GM12878 (cell line): ENCODE results near the gene DRAP1. TPM values are rescaled to one million over a fixed set of nuclear protein-coding genes. Genes with fewer than 3 reads are reported as not detected.

Source experiments
- BCL11A ChIP-seq: IDR thresholded peaks from 2 replicates; pipeline ENCODE4 v1.6.1; 2011; ENCODE audit warnings: low read depth, low read length
- BRCA1 ChIP-seq: IDR thresholded peaks from 2 replicates; pipeline ENCODE4 v1.6.1; 2011; ENCODE audit warnings: low read depth, low read length, improper control_type of control experiment
- CEBPZ ChIP-seq: fragments of 150-350 bp; IDR thresholded peaks from 2 replicates; pipeline ENCODE4 v1.6.1; 2016; ENCODE audit warnings: low read depth, low read length
- CHD2 ChIP-seq: IDR thresholded peaks from 2 replicates; pipeline ENCODE4 v1.6.1; 2011; ENCODE audit warnings: low read depth, low read length, improper control_type of control experiment, borderline replicate concordance
- CREM ChIP-seq: IDR thresholded peaks from 2 replicates; pipeline ENCODE4 v1.6.1; 2014; ENCODE audit warnings: antibody characterized with exemption, low read depth
- DPF2 ChIP-seq: fragments of 450-650 bp; IDR thresholded peaks from 2 replicates; pipeline ENCODE4 v1.6.1; 2017; ENCODE audit warnings: mild to moderate bottlenecking
- E2F4 ChIP-seq: IDR thresholded peaks from 2 replicates; pipeline ENCODE4 v1.6.1; 2012; ENCODE audit warnings: low read depth, low read length, improper control_type of control experiment
- EP300 ChIP-seq, 2 experiments: fragments of 150-350 bp in 1 of 2; IDR thresholded peaks; 2 replicates each; pipeline ENCODE4 v1.6.1; 2011 to 2012; ENCODE audit warnings: low read depth in 2 of 2, low read length in 2 of 2, borderline replicate concordance in 1 of 2, improper control_type of control experiment in 1 of 2, inconsistent platforms in 1 of 2; ENCODE audit not compliant: control insufficient read depth in 1 of 2
- FOXK2 ChIP-seq: fragments of 450-650 bp; IDR thresholded peaks from 2 replicates; pipeline ENCODE4 v1.6.1; 2017; ENCODE audit warnings: mild to moderate bottlenecking, moderate library complexity
- GATAD2B ChIP-seq: fragments of 450-650 bp; conservative IDR thresholded peaks from 2 replicates; pipeline ENCODE4 v1.6.1; 2017; ENCODE audit warnings: low read depth, mild to moderate bottlenecking, moderate library complexity
- IKZF2 ChIP-seq, 2 experiments: fragments of 450-650 bp; IDR thresholded peaks; 2 replicates each; pipeline ENCODE4 v1.6.1; 2017; ENCODE audit warnings: mild to moderate bottlenecking in 2 of 2, moderate library complexity in 2 of 2
- MEF2A ChIP-seq: IDR thresholded peaks from 2 replicates; pipeline ENCODE4 v1.6.1; 2011; ENCODE audit warnings: low read depth, mild to moderate bottlenecking, low read length, moderate library complexity; ENCODE audit not compliant: insufficient read depth
- ZBTB40 ChIP-seq: fragments of 450-650 bp; IDR thresholded peaks from 2 replicates; pipeline ENCODE4 v1.6.1; 2016; ENCODE audit warnings: mild to moderate bottlenecking, moderate library complexity, borderline replicate concordance
- ZNF384 ChIP-seq: IDR thresholded peaks from 2 replicates; pipeline ENCODE4 v1.6.1; 2012; ENCODE audit warnings: low read depth, mild to moderate bottlenecking, low read length, improper control_type of control experiment, borderline replicate concordance
- ZSCAN29 ChIP-seq: fragments of 450-650 bp; IDR thresholded peaks from 2 replicates; pipeline ENCODE4 v1.6.1; 2017; ENCODE audit warnings: mild to moderate bottlenecking, moderate library complexity
- polyA plus RNA-seq, 11 experiments: library from polyadenylated mRNA; depleted of rRNA in 4 of 11; unstranded in 6 of 11; stranded (reverse) in 5 of 11; fragments of >200 nt; fragmentation: Nextera tagmentation in 4 of 11; fragmentation: Illumina TruSeq in 1 of 11; extraction: Ambion mirVana in 4 of 11; extraction: Trizol in 1 of 11; gene quantifications; 1 replicate in 1 of 11; 2 replicates in 10 of 11; pipeline versions ENCODE4 v1.2.1 to v1.2.3, GENCODE V29; 2011 to 2016; ENCODE audit warnings: inconsistent platforms in 2 of 11, missing spikeins in 2 of 11, low read depth in 1 of 11
- total RNA-seq, 4 experiments: library from RNA; depleted of rRNA in 3 of 4; stranded (reverse); fragments of >200 nt in 3 of 4; fragmentation: Illumina TruSeq in 1 of 4; extraction: Trizol in 1 of 4; gene quantifications; 2 replicates each; pipeline versions ENCODE4 v1.2.1 to v1.2.3, GENCODE V29; 2013 to 2021
- TF ChIP-seq, protein P1 (sequence below): fragments of 450-650 bp; IDR thresholded peaks from 2 replicates; pipeline ENCODE4 v1.6.1; 2017; ENCODE audit warnings: mild to moderate bottlenecking, moderate library complexity

DRAP1 gene
- total and polyA plus RNA-seq, 10 of the 15 experiments (the other 5 are each of a cell fraction or from before 2014, with no cell fraction given), result 9.4 to 163 (median 114) TPM

DNA sequence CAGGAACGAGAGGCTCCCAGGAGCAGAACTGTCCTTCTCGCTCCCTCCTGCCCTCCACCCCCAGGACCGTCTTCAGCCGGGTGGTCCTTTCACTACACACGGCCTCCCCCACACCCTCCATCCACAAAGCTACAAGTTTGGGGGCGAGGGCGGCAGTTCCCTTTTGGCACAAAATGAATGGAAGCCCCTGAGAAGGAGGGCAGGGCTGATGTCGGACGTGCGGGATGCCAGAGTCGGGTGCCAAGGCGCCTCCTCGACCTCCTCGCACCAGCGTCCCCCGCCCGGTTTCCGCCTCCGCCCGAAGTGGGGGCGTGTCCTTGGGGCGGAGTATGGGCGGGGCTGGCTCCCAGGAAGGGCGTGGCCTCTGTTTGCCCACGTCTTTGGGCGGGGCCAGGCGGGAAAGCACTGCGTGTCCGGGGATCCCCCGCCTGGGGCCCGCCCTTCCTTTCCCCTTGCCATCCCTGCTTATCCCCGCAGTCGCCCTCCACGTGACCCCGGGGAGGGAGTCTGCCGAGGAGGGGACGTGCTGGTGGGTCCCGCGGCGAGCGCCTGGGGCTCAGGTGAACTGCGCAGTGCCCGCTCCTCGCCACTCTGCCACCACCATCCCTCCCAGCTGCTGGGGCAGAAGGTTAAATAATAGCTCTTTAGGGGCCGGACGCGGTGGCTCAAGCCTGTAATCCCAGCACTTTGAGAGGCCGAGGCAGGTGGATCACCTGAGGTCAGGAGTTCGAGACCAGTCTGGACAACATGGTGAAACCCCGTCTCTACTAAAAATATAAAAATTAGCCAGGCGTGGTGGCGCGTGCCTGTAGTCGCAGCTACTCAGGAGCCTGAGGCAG, 45.7 kb upstream of the DRAP1 start (continued):
- TF ChIP-seq ZBTB40 (no peak), ZNF384 (no peak), IKZF2 (IDR thresholded peaks at IDR 0.05) (peak; percentile 68 to 73; a peak in 3 of 4 replicates), ZSCAN29 (no peak), DPF2 (no peak; the same call in none of the 2 replicates), FOXK2 (no peak), EP300 (IDR thresholded peaks at IDR 0.05; ENCODE audit: borderline replicate concordance in 1 of 2, control insufficient read depth in 1 of 2, low read depth in 2 of 2, low read length in 2 of 2) (no peak), GATAD2B (peak; percentile 73), CREM (peak; percentile 56; the same call in 1 of the 2 replicates), MEF2A (no peak), BCL11A (no peak), E2F4 (no peak), CHD2 (peak; percentile 25; the same call in 1 of the 2 replicates), CEBPZ (no peak), BRCA1 (no peak)
- TF ChIP-seq, protein P1, sequence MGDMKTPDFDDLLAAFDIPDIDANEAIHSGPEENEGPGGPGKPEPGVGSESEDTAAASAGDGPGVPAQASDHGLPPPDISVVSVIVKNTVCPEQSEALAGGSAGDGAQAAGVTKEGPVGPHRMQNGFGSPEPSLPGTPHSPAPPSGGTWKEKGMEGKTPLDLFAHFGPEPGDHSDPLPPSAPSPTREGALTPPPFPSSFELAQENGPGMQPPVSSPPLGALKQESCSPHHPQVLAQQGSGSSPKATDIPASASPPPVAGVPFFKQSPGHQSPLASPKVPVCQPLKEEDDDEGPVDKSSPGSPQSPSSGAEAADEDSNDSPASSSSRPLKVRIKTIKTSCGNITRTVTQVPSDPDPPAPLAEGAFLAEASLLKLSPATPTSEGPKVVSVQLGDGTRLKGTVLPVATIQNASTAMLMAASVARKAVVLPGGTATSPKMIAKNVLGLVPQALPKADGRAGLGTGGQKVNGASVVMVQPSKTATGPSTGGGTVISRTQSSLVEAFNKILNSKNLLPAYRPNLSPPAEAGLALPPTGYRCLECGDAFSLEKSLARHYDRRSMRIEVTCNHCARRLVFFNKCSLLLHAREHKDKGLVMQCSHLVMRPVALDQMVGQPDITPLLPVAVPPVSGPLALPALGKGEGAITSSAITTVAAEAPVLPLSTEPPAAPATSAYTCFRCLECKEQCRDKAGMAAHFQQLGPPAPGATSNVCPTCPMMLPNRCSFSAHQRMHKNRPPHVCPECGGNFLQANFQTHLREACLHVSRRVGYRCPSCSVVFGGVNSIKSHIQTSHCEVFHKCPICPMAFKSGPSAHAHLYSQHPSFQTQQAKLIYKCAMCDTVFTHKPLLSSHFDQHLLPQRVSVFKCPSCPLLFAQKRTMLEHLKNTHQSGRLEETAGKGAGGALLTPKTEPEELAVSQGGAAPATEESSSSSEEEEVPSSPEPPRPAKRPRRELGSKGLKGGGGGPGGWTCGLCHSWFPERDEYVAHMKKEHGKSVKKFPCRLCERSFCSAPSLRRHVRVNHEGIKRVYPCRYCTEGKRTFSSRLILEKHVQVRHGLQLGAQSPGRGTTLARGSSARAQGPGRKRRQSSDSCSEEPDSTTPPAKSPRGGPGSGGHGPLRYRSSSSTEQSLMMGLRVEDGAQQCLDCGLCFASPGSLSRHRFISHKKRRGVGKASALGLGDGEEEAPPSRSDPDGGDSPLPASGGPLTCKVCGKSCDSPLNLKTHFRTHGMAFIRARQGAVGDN, result 0 out of 2 replicates have a peak, but pooled peaks have one; percentile 32
